Measurements from ENCODE around the gene USP51.
A peak's percentile ranks its signal among the peaks of the same experiment; 100 is the strongest.
"Not testable (repeated sequence)": the region's sequence is repeated elsewhere in the genome, so short reads cannot be mapped to it uniquely, and the experiment has no call there.

The USP51 gene

DNA sequence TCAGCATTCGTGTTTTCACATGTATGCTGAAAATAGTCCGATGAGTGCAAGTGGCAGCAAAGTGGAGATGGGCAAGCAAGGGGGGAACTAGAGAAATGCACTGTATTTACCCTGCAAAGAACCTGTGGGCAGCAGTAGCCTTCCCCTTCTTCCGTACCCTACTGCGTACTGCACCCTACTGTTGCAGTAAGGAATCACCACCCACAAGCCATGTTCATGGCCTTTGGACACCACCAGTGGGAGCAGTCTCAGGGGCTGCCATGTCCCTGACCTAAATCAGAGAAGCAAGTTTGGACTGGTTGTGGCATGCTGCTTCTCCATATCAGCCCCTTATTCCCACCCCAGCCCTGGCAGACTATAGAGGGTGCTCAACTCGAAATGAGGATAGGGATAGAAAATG, 25.6 kb downstream of the USP51 start:
- DNase-seq: not testable (repeated sequence)

DNA sequence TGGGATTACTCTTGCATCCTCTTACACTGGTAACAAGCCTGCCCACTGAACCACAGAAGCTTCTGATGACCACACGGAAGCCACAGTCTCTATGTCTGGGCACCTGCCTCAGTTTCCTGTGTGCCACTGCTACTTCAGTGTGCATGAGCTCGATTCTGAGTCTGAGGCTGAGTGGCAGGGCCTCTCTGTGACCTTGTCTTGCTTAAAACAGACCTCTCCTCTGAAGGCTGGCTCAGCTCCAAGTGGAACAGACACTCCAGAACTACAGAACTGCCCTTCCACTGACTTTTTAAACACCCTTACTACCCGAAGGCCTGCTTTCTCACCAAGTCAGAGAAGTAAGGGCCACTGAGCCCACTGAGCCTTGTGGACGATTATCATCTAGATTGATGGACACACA, 29.7 kb downstream of the USP51 start:
- DNase-seq: not testable (repeated sequence)

DNA sequence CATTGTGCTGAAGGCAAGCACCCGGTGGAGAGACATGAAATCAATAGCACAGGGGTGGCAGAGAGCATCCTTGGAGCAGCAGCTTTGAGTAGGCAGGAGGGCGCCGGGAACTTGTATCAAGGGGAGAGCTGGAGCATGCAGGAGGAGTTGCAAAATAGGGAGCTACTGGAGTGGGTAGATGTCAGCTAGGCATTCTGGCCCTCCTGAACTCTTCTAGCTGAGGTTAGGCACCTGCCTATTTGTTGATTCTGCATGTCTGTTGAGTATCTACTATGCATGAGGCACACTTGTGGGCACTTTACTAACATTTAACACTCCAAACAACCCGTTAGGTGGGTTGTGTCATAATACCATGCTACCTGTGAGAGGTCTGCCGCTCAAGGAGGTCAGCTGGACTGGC, 30.2 kb downstream of the USP51 start:
- DNase-seq: not testable (repeated sequence)

DNA sequence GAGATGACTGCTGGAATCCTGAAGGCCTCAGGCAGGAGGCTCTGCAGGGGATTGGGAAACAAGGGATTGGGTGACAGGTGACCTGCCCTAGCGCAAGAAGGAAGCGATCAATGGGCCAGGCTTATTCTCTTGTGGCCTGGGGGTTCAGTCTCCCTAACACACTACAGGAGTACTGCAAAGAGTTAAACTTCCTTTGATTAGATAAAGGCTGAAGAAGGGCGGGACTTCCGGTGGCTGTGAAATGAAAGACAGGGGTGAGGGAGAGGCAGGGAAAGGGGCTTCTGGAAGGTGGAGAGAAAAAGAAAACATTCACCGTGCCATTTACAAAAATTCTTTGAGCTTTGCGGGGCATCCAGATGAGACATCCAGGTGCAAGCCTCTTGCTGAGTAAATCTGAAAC, 33.9 kb downstream of the USP51 start:
- not testable (repeated sequence) for DNase-seq

DNA sequence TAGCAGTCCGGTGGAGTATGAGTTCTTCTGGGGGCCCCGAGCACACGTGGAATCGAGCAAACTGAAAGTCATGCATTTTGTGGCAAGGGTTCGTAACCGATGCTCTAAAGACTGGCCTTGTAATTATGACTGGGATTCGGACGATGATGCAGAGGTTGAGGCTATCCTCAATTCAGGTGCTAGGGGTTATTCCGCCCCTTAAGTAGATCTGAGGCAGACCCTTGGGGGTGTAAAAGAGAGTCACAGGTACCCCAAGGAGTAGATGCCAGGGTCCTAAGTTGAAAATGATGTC, 36.9 kb downstream of the USP51 start:
- no peak for DNase-seq

DNA sequence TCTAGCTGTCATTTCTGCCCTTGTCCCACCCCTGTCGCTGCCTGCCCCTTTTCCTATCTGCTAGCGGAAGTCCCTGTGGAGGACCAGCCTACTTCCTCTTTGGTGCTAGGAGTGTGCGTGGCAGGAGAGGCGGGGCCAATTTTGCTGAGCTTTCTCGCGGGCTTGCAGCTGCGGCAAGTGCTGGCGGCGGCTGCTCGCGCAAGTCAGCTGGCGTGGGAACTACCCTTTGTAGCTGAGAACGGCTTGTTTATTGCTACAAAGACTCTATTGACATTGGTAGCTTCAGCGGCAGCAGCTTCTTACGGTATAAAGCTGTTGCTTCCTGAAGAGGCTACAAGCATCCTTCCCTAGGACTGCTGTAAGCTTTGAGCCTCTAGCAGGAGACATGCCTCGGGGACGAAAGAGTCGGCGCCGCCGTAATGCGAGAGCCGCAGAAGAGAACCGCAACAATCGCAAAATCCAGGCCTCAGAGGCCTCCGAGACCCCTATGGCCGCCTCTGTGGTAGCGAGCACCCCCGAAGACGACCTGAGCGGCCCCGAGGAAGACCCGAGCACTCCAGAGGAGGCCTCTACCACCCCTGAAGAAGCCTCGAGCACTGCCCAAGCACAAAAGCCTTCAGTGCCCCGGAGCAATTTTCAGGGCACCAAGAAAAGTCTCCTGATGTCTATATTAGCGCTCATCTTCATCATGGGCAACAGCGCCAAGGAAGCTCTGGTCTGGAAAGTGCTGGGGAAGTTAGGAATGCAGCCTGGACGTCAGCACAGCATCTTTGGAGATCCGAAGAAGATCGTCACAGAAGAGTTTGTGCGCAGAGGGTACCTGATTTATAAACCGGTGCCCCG, 37.4 kb downstream of the USP51 start, which contains the start of gene MAGEH1:
Gene MAGEH1, plus strand, starts transcription at position 138 of the 843 bp plus-strand sequence. Its CDS starts 248 bp downstream, at position 386.
- peak; percentile 84 for DNase-seq

DNA sequence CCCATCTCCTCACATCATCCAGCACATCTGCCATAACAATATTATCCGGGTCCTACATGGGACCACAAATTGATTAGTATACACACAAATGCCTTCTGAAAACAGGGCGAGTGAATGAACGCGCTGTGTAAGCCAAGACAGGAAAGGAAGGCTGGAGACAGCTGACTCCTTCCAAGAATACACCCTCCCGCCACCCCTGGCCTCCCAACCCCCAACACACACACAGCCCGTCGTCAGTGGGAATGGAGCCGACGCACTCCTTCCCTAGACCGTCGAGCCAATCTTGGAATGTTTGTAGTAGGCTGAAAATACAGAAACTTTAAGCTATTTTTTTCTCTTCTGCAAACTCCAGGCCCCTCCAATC, 38.0 kb downstream of the USP51 start:
- DNase-seq: no peak

DNA sequence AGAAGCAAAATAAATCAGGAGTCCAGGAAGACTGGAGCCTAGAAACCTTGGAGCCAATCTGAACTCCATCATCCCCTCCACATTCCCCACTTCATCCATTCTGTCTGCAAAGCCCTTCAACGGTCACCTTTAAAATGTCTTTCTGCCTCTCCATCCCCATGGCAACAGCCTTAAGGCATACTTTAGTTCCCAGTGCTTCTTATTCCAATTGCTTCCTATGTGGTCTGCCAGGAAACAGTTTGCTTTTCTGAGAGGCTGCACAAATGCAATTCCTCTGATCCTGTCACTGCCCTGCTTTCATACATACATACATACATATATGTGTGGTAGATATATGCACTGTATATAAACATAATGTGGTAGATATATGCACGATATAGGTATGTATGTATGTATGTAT, 38.5 kb downstream of the USP51 start:
- no peak for DNase-seq

DNA sequence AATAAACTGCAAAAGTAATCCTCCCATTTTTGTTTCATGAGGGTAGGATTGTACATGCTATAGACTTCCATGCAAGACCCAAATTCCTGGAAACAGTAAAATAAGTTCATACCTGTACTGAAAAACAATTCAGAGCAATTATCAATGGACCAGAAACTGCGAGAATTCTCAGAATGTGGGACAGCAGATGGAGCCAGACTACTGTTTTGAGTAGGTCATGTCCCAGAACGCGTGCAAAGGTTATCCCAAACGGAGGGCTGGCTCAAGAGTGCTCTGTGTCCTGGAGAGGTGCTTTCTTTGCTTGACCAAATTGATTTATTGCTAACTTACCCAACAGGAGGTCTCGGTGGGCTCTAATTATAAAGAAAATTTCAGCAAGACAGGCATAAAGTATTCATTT, 39.4 kb downstream of the USP51 start:
- no peak for DNase-seq

DNA sequence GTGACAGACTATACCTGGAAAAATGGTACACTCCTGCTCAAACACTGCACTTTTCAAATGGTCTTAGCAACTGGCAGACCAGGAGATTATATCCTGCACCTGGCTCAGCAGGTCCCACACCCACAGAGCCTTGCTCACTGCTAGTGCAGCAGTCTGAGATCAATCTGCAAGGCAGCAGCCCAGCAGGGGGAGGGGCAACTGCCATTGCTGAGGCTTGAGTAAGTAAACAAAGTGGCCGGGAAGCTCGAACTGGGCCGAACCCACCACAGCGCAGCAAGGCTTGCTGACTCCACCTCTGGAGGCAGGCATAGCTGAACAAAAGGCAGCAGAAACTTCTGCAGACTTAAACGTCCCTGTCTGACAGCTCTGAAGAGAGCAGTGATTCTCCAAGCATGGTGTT, 46.2 kb downstream of the USP51 start:
- DNase-seq: not testable (repeated sequence)

Data from activated CD4-positive, alpha-beta T cell treated with anti-CD3 and anti-CD28 coated beads for 48 hours (primary cell).